ENCODE results near the gene TIMM8A. TPM values are rescaled to one million over a fixed set of nuclear protein-coding genes. Genes with fewer than 3 reads are reported as not detected.
"Not testable (repeated sequence)": the region's sequence is repeated elsewhere in the genome, so short reads cannot be mapped to it uniquely, and the experiment has no call there.

TIMM8A gene
- total RNA-seq, 2 donors from 2014 or later, result 13.0 to 16.9 TPM

- intact Hi-C loops (cut with DNase I, micrococcal nuclease), result no loop called here
- no peak for DNase-seq
- no peak for ATAC-seq
Measured at GRCh38 chrX:101362757-101363156, 14.2 kb upstream of the TIMM8A start.

GRCh38 chrX:101362116-101362515 lies 13.6 kb upstream of the TIMM8A start:
- no peak for DNase-seq
- ATAC-seq, result no peak
- intact Hi-C loops (cut with DNase I, micrococcal nuclease), result no loop called here

GRCh38 chrX:101360390-101360789 lies 11.8 kb upstream of the TIMM8A start:
- intact Hi-C loops (cut with DNase I, micrococcal nuclease), result no loop called here
- ATAC-seq, result no peak
- DNase-seq, result no peak

GRCh38 chrX:101359966-101360365 lies 11.4 kb upstream of the TIMM8A start:
- no peak for ATAC-seq
- intact Hi-C loops (cut with DNase I, micrococcal nuclease), result no loop called here
- DNase-seq, result no peak

GRCh38 chrX:101357166-101357795 lies 8.7 kb upstream of the TIMM8A start:
- ATAC-seq, result peak; percentile 53
- no peak for DNase-seq
- intact Hi-C loops (cut with DNase I, micrococcal nuclease), result no loop called here

- no peak for ATAC-seq
Measured at GRCh38 chrX:101349193-101349562, 636 bp upstream of the TIMM8A start.

GRCh38 chrX:101347859-101348451 lies 587 bp downstream of the TIMM8A start:
- peak in 1 of 2 donors; percentile 24 for DNase-seq
- intact Hi-C loops (cut with DNase I, micrococcal nuclease), result no loop called here
- peak; percentile 35 for ATAC-seq

More at GRCh38 chrX:101349193-101349562, 636 bp upstream of the TIMM8A start:
- intact Hi-C loops (cut with DNase I, micrococcal nuclease), result no loop called here
- no peak for DNase-seq

GRCh38 chrX:101337776-101338271 lies 10.7 kb downstream of the TIMM8A start:
- DNase-seq (no peak), ATAC-seq (no peak)
- intact Hi-C loops (cut with DNase I, micrococcal nuclease), result no loop called here

GRCh38 chrX:101334310-101334709 lies 14.2 kb downstream of the TIMM8A start:
- intact Hi-C loops (cut with DNase I, micrococcal nuclease); ATAC-seq; DNase-seq: not testable (repeated sequence)

GRCh38 chrX:101326600-101326999 lies 21.9 kb downstream of the TIMM8A start:
- intact Hi-C loops (cut with DNase I, micrococcal nuclease), result not testable (repeated sequence)
- ATAC-seq (peak; percentile 85), DNase-seq (peak; percentile 29 to 52)

- DNase-seq, result no peak
- ATAC-seq, result no peak
- intact Hi-C loops (cut with DNase I, micrococcal nuclease), result no loop called here
Measured at GRCh38 chrX:101303790-101304189, 44.8 kb downstream of the TIMM8A start.

Other genes starting within 250 kb of the TIMM8A start
- gene DRP2, start 129.0 kb downstream of the TIMM8A start, total RNA-seq, result under 1 TPM; 0.21 to 0.73 TPM
- gene TAF7L, start 57.4 kb downstream of the TIMM8A start, total RNA-seq, result under 1 TPM in 1 of 2 donors, not detected in 1; 0.20 TPM
- 1 to 10 TPM; 1.7 to 5.4 TPM for gene BTK, start 37.4 kb upstream of the TIMM8A start, total RNA-seq
- gene RPL36A, start 42.3 kb upstream of the TIMM8A start, total RNA-seq, result 100 to 1,000 TPM; 136 to 165 TPM
- 10 to 100 TPM; 16.9 to 20.2 TPM for gene GLA, start 59.2 kb upstream of the TIMM8A start, total RNA-seq
- gene HNRNPH2, start 59.5 kb upstream of the TIMM8A start, total RNA-seq, result 10 to 100 TPM; 57.7 to 61.3 TPM
- 10 to 100 TPM in 1 of 2 donors, 1 to 10 TPM in 1; 6.9 to 10.1 TPM for gene ARMCX4, start 136.7 kb upstream of the TIMM8A start, total RNA-seq
- gene ARMCX1, start 201.8 kb upstream of the TIMM8A start, total RNA-seq, result 1 to 10 TPM; 4.4 to 9.6 TPM

Measured in left colon (tissue), 2 donors.